Ascending aorta (tissue), 2 donors: Measurements from ENCODE around the gene ULK4. TPM values are rescaled to one million over a fixed set of nuclear protein-coding genes. Genes with fewer than 3 reads are reported as not detected.
"Not testable (repeated sequence)": the region's sequence is repeated elsewhere in the genome, so short reads cannot be mapped to it uniquely, and the experiment has no call there.

ENCODE experiments used
- DNase-seq, 2 donors: peaks; one replicate each; pipeline ENCODE4 v3.0.0-alpha.2; 2019; ENCODE audit warnings: low spot score in 2 of 2
- H3K27ac ChIP-seq, 2 donors: fragments of 200-600 bp; sonication (generic); one replicate each; pipeline ENCODE4 v1.5.1; 2016 to 2017; ENCODE audit warnings: mild to moderate bottlenecking in 1 of 2
- H3K27me3 ChIP-seq: fragments of 200-600 bp; sonication (generic); one replicate; pipeline ENCODE4 v1.5.1; 2017
- H3K36me3 ChIP-seq, 2 donors: fragments of 200-600 bp; sonication (generic); one replicate each; pipeline ENCODE4 v1.5.1; 2016
- H3K4me1 ChIP-seq, 2 donors: fragments of 200-600 bp; sonication (generic); one replicate each; pipeline ENCODE4 v1.5.1; 2016 to 2017; ENCODE audit warnings: mild to moderate bottlenecking in 1 of 2
- H3K4me3 ChIP-seq, 2 donors: fragments of 200-600 bp; sonication (generic); one replicate each; pipeline ENCODE4 v1.5.1; 2016 to 2017; ENCODE audit warnings: mild to moderate bottlenecking in 1 of 2
- H3K9me3 ChIP-seq, 2 donors: fragments of 200-600 bp; sonication (generic); one replicate each; pipeline ENCODE4 v1.5.1; 2016
- CTCF ChIP-seq, 3 experiments: fragments of 200-600 bp in 2 of 3; fragments of 450-650 bp in 1 of 3; sonication (generic) in 2 of 3; IDR thresholded peaks; one replicate each; pipeline ENCODE4 v1.5.1; 2016 to 2019; ENCODE audit warnings: antibody characterized with exemption in 3 of 3, mild to moderate bottlenecking in 1 of 3, moderate library complexity in 1 of 3
- intact Hi-C: fragments of 100-400 bp; cut with DNase I; formaldehyde crosslinking; loops from one replicate; pipeline ENCODE4 v1.15.1; 2023
- total RNA-seq: library from RNA; depleted of rRNA; stranded (reverse); fragments of >200 nt; gene quantifications from one replicate; pipeline ENCODE4 v1.1.0, GENCODE V29; 2016

ULK4 gene
- total RNA-seq, 1 donor from 2014 or later, result 4.2 TPM

GRCh38 chr3:41405466-41405865 is 556.4 kb downstream of the ULK4 start:
- intact Hi-C loops, result no loop called here
- H3K9me3 ChIP-seq, result no peaks in the 10 kb centered on the region
- TF ChIP-seq CTCF (IDR thresholded peaks at IDR 0.05), result no peak
- H3K27ac ChIP-seq, result no peak overlapping the region
- no peaks in the 10 kb centered on the region for H3K4me1 ChIP-seq
- H3K27me3 ChIP-seq, result no peaks in the 10 kb centered on the region
- DNase-seq, result no peak
- no peak overlapping the region for H3K4me3 ChIP-seq
- no peaks in the 10 kb centered on the region for H3K36me3 ChIP-seq

- Histone ChIP-seq H3K27me3 (no peaks in the 10 kb centered on the region), H3K4me1 (no peaks in the 10 kb centered on the region), H3K4me3 (no peak overlapping the region), H3K36me3 (no peaks in the 10 kb centered on the region), H3K9me3 (no peaks in the 10 kb centered on the region), H3K27ac (no peak overlapping the region)
- DNase-seq, result no peak
- intact Hi-C loops, result no loop called here
- TF ChIP-seq CTCF (IDR thresholded peaks at IDR 0.05), result no peak
These were observed 557.3 kb downstream of the ULK4 start for GRCh38 chr3:41404582-41404981.

- TF ChIP-seq CTCF (IDR thresholded peaks at IDR 0.05), result no peak
- no peak for DNase-seq
- no peaks in the 10 kb centered on the region for H3K27me3 ChIP-seq
- intact Hi-C loops, result no loop called here
- no peaks in the 10 kb centered on the region for H3K36me3 ChIP-seq
- H3K4me3 ChIP-seq, result no peak overlapping the region
- no peaks in the 10 kb centered on the region for H3K9me3 ChIP-seq
- no peak overlapping the region for H3K27ac ChIP-seq
- no peaks in the 10 kb centered on the region for H3K4me1 ChIP-seq
These were observed 567.0 kb downstream of the ULK4 start for GRCh38 chr3:41394896-41395295.

- H3K36me3 ChIP-seq, H3K27me3 ChIP-seq, H3K27ac ChIP-seq, H3K4me3 ChIP-seq, H3K9me3 ChIP-seq, intact Hi-C loops, H3K4me1 ChIP-seq, DNase-seq: not testable (repeated sequence)
These were observed 591.0 kb downstream of the ULK4 start for GRCh38 chr3:41370765-41371535.

- Histone ChIP-seq H3K4me3 (no peak overlapping the region), H3K27me3 (no peaks in the 10 kb centered on the region), H3K27ac (no peak overlapping the region), H3K9me3 (peaks cover 0 to 4% of the 10 kb centered on the region in 2 donors), H3K36me3 (no peaks in the 10 kb centered on the region), H3K4me1 (no peaks in the 10 kb centered on the region)
- TF ChIP-seq CTCF (IDR thresholded peaks at IDR 0.05), result no peak
- DNase-seq, result no peak
- intact Hi-C loops, result no loop called here
These were observed 591.6 kb downstream of the ULK4 start for GRCh38 chr3:41370307-41370706.

GRCh38 chr3:41369838-41370237 is 592.1 kb downstream of the ULK4 start:
- H3K9me3 ChIP-seq, result peaks cover 0 to 4% of the 10 kb centered on the region in 2 donors
- H3K4me1 ChIP-seq, result no peaks in the 10 kb centered on the region

More at GRCh38 chr3:41369838-41370237, 592.1 kb downstream of the ULK4 start:
- intact Hi-C loops, result no loop called here
- Histone ChIP-seq H3K27ac (no peak overlapping the region), H3K4me3 (no peak overlapping the region), H3K27me3 (no peaks in the 10 kb centered on the region), H3K36me3 (no peaks in the 10 kb centered on the region)
- no peak for DNase-seq
- TF ChIP-seq CTCF (IDR thresholded peaks at IDR 0.05), result no peak
